VCaP (cell line): ENCODE data around the gene PMFBP1.

ENCODE experiments used
- H3K27ac ChIP-seq: fragments of 450-650 bp; 2 replicates; pipeline ENCODE4 v1.5.1; 2017
- CTCF ChIP-seq: fragments of 450-650 bp; conservative IDR thresholded peaks from 2 replicates; pipeline ENCODE4 v1.5.1; 2017; ENCODE audit warnings: mild to moderate bottlenecking, moderate library complexity

The PMFBP1 gene

GRCh38 chr16:72112452-72112792, 59.5 kb downstream of the PMFBP1 start:
- no peak for TF ChIP-seq CTCF
- H3K27ac ChIP-seq, result no peak overlapping the region

- no peak for TF ChIP-seq CTCF
- no peak overlapping the region for H3K27ac ChIP-seq
Measured at GRCh38 chr16:72111657-72112451, 60.1 kb downstream of the PMFBP1 start.

GRCh38 chr16:72110662-72111615, 61.0 kb downstream of the PMFBP1 start:
- no peak for TF ChIP-seq CTCF
- no peak overlapping the region for H3K27ac ChIP-seq

GRCh38 chr16:72109966-72110530, 61.9 kb downstream of the PMFBP1 start:
- no peak overlapping the region for H3K27ac ChIP-seq
- TF ChIP-seq CTCF, result no peak

GRCh38 chr16:72109300-72109699, 62.7 kb downstream of the PMFBP1 start:
- TF ChIP-seq CTCF, result no peak
- no peak overlapping the region for H3K27ac ChIP-seq

- no peak for TF ChIP-seq CTCF
- no peak overlapping the region for H3K27ac ChIP-seq
Measured at GRCh38 chr16:72108353-72109102, 63.4 kb downstream of the PMFBP1 start.
